CMK (cell line): ENCODE measurements around the gene B9D2.
"Not testable (repeated sequence)": the region's sequence is repeated elsewhere in the genome, so short reads cannot be mapped to it uniquely, and the experiment has no call there.

Experiments
- DNase-seq: peaks from one replicate; pipeline ENCODE4 v3.0.0-alpha.2; 2010; ENCODE audit warnings: low read depth

Gene B9D2

GRCh38 chr19:41386442-41386841, 22.5 kb upstream of the B9D2 start:
- DNase-seq, result no peak

DNA sequence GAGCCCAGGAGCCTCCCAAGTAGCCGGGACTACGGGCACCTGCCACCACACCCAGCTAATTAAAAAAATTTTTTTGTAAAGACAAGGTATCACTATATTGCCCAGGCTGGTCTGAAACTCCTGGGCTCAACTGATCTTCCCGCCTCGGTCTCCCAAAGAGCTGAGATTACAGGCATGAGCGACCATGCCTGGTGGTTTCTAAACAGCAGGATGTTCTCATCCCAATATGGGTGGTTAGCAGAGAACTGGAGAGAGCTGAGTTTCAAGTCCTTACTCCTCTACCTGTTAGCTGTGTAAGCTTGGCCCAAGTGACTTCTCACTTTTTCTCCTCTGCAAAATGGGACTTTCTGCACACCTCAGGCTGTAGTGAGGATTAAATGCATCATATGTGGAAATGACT, 20.4 kb upstream of the B9D2 start:
- no peak for DNase-seq

DNA sequence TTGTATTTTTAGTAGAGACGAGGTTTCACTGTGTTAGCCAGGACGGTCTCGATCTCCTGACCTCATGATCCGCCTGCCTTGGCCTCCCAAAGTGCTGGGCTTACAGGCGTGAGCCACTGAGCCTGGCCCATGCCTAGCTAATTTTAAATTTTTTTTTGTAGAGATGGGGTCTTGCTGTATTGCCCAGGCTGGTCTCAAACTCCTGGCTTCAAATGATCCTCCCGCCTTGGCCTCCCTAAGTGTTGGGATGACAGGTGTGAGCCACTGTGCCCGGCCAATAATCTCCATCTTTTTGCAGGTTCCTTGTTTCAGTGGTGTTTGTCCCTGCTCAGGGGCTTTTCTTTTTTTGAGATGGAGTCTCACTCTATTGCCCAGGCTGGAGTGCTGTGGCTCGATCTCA, 17.6 kb upstream of the B9D2 start:
- DNase-seq, result not testable (repeated sequence)

GRCh38 chr19:41377977-41378709, 14.2 kb upstream of the B9D2 start:
- no peak for DNase-seq

DNA sequence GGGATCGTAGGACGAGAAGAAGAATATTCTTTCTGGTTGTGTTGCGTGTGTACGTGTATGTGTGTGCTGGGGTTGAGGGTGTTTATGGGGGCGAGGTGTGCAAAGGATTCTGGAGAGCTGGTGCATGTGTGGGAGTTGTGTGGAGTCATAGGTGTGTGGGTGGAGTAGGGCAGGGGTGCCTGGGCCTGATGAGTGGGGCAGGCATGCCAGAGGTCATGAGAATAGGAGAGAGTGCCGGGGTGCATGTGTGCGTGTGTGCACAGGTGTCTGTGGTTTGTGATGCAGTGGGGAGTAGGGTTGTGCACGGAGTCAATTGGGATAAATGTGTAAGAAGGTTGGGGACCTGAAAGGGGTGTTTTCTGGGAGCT, 13.0 kb upstream of the B9D2 start:
- no peak for DNase-seq

DNA sequence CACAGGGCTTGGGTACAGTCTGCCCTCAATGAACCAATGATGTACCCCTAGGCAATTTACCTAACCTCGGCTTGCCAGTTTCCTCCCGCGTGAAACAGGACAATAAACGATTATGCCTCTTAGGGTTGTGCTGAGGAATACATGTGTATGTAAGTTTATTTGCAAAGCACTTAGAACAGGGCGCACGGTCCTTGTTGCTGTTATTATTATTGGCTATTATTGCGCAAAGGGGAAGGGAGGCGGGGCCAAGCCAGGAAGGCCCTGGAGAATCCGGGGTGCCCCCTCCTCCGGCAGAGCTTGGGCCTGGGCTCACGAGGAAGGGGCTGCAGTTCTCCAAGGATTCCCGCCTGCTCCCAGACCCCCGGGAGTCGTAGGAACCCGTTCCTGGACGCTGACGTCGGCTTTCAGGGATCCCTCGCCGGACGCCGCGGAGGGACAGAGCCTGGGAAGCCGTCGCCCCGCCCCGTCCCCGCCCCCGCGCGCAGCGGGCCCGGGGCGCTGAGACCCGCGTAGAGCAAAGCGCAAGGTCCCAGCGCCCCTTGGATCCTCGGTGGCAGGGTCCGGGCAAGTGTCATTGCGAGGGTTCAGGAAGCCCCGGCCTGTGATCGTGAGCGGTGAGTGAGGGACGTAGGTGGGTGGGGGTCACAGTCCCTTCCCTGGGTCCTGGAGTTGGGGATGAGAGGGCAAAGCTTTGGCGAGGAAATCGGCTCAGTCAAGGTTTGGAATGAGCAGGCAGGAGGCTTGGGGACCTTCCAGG, 12.5 kb upstream of the B9D2 start, which contains the start of gene TMEM91:
TMEM91 (plus strand) TSS at position 293 of the 757 bp plus-strand sequence. CDS start 1,777 bp downstream, outside the sequence.
- no peak for DNase-seq

DNA sequence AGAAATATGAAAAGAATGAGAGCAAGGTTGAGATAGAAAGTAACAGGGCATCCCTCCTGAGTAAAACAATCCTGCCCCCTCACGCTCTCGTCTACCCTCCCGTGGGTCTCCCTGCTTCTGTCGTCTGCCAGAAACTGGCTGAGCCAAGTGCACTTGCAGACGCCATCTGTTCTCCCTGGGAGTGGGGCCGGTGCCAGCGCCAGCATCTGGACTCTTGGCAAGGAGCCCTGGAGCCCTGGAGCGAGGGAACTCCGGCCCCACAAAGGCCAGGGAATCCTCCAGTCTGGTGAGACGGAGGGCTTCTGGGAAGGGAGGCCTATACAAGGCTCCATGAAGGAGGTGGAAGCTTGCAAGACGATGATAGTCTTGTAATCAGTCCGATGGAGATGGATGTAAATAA, 10.0 kb upstream of the B9D2 start:
- no peak for DNase-seq

DNA sequence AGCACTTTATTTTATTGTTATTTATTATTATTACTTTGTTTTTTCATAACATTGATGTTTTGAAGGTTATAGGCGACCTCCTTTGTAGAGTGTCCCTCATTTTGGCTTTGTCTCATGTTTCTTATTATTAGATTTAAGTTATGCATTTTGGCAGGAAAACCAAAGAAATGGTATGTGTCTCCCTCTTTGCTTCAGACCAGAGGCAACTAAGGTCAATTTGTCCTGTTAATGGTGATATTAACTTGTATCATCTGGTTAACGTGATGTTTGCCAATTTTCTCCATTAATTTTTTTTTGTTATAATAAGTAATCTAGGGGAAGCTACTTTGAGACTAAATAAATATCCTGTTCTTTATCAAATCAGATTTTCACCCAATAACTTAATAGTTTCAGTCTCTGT, 8.6 kb upstream of the B9D2 start:
- no peak for DNase-seq

GRCh38 chr19:41371541-41371940, 7.6 kb upstream of the B9D2 start:
- DNase-seq, result no peak

GRCh38 chr19:41371119-41371518, 7.2 kb upstream of the B9D2 start:
- DNase-seq, result not testable (repeated sequence)

DNA sequence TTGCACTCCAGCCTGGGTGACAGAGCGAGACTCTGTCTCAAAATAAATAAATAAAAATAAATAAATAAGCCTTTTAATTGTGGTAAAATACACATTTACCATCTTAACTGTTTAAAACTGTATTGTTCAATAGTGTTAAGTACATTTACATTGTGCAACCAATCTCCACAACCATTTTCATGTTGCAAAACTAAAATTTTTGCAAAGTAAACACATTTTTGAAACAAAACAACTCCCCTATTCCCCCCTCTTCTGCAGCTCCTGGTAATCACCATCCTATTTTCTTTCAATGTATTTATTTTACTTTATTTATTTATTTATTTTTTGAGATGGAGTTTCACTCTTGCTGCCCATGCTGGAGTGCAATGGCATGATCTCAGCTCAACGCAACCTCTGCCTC, 5.8 kb upstream of the B9D2 start:
- DNase-seq, result no peak

DNA sequence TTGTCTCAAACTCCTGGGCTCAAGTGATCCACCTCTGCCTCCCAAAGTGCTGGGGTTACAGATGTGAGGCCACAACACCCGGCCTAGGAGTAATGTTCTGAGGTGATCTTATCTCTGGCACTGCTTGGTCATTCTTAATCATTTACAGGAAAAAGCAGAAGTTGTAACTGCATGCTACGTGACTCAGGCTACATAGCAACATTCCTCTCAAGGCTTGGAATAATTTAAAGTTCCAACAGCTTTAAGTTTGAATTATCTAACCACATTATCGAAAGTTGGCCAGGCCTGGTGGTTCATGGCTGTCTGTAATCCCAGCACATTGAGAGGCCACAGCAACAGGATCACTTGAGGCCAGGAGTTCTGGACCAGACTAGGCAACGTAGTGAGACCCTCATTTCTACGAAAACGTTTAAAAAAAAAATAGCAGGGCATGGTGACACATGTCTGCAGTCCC, 3.9 kb upstream of the B9D2 start:
- DNase-seq, result no peak

DNA sequence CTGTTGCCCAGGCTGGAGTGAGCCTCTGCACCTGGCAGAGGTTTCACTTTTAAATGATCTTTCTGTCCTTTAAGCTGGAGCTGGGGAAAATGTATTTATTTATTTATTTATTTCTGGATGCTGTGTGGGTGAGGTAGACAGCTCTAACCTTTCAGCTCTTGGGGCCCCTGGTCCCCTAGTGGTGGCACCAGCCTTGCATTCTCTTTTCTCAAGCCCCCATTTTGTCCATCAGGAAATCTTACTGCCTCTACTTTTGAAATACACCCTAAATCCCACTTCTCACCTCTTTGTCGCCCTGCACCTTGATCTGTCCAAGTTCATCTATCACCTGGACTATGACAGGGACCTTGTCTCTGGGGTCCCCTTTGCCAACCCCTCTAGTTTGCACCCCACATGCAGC, 2.1 kb upstream of the B9D2 start:
- no peak for DNase-seq

GRCh38 chr19:41364524-41365391, 809 bp upstream of the B9D2 start:
- DNase-seq, result no peak

- no peak for DNase-seq
These were observed 587 bp downstream of the B9D2 start for GRCh38 chr19:41363371-41363752.

GRCh38 chr19:41362143-41362847, 1.7 kb downstream of the B9D2 start:
- no peak for DNase-seq

DNA sequence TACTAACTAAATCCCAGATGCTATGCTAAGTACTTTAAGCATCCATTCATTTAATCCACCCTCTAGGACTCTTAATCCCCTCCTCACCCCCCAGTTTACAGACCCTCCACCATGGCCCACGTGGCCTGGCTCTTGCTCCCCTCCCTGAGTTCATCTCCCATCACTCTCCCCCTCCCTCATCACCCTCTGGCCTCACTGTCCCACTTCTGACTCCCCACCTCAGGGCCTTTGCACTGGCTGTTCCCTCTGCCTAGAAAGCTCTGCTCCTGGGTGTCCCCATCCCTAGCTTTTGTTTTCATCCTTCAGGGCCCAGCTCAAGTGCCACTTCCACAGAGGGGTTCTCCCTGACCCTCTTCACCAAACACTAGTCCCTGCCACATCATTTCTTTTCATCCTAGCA, 4.2 kb downstream of the B9D2 start:
- DNase-seq, result no peak

GRCh38 chr19:41357746-41358145, 6.2 kb downstream of the B9D2 start:
- DNase-seq, result no peak

- DNase-seq, result no peak
These were observed 6.8 kb downstream of the B9D2 start for GRCh38 chr19:41356984-41357739.

- no peak for DNase-seq
These were observed 8.1 kb downstream of the B9D2 start for GRCh38 chr19:41355802-41356201.

- DNase-seq, result no peak
These were observed 8.9 kb downstream of the B9D2 start for GRCh38 chr19:41355035-41355434.
